Keratinocyte (primary cell): ENCODE results near the gene NAPA. TPM values are rescaled to one million over a fixed set of nuclear protein-coding genes. Genes with fewer than 3 reads are reported as not detected.

Experiments used
- DNase-seq: peaks from one replicate; pipeline ENCODE4 v3.0.0-alpha.2; 2011; ENCODE audit warnings: low read depth, missing footprints, low spot score
- FAIRE-seq: peaks from 2 replicates; lab custom pipeline; 2011; peaks lifted over from hg19 to GRCh38; lab: Jason Lieb, UNC
- H2AFZ ChIP-seq: 2 replicates; pipeline ENCODE4 v1.6.0; 2012; ENCODE audit warnings: low read length, control low read depth, inconsistent platforms; ENCODE audit not compliant: control insufficient read depth
- H3K27ac ChIP-seq: 2 replicates; pipeline ENCODE4 v1.5.1; 2011; ENCODE audit warnings: low read length; ENCODE audit not compliant: control insufficient read depth, insufficient read depth
- H3K27me3 ChIP-seq: 3 replicates; pipeline ENCODE4 v1.6.0; 2011; ENCODE audit warnings: low read length; ENCODE audit not compliant: control insufficient read depth, insufficient read depth; ENCODE audit errors: extremely low read depth
- H3K36me3 ChIP-seq, 2 experiments: 2 replicates in 1 of 2; 3 replicates in 1 of 2; pipeline ENCODE4 v1.5.1; 2011; ENCODE audit warnings: low read length in 2 of 2, mild to moderate bottlenecking in 1 of 2; ENCODE audit not compliant: control insufficient read depth in 2 of 2, insufficient read depth in 2 of 2; ENCODE audit errors: extremely low read depth in 1 of 2
- H3K4me1 ChIP-seq: 3 replicates; pipeline ENCODE4 v1.5.1; 2011; ENCODE audit warnings: low read length; ENCODE audit not compliant: control insufficient read depth, insufficient read depth; ENCODE audit errors: extremely low read depth
- H3K4me2 ChIP-seq: 3 replicates; pipeline ENCODE4 v1.6.0; 2011; ENCODE audit warnings: low read depth, low read length; ENCODE audit not compliant: control insufficient read depth, insufficient read depth; ENCODE audit errors: extremely low read depth
- H3K4me3 ChIP-seq, 3 experiments: fragments of 200-600 bp in 1 of 3; sonication (generic) in 1 of 3; 2 replicates in 2 of 3; 3 replicates in 1 of 3; pipeline ENCODE4 v1.5.1; 2011 to 2016; ENCODE audit warnings: low read length in 3 of 3, mild to moderate bottlenecking in 3 of 3, control low read depth in 2 of 3, inconsistent platforms in 1 of 3, low read depth in 1 of 3, mixed read lengths in 1 of 3, mixed run types in 1 of 3, moderate library complexity in 1 of 3; ENCODE audit not compliant: control insufficient read depth in 2 of 3, insufficient read depth in 2 of 3; ENCODE audit errors: extremely low read depth in 1 of 3
- H3K79me2 ChIP-seq: 2 replicates; pipeline ENCODE4 v1.6.0; 2012; ENCODE audit warnings: low read length; ENCODE audit not compliant: control insufficient read depth, insufficient read depth
- H3K9ac ChIP-seq: 3 replicates; pipeline ENCODE4 v1.6.0; 2011; ENCODE audit warnings: low read length; ENCODE audit not compliant: control insufficient read depth, insufficient read depth; ENCODE audit errors: extremely low read depth
- H3K9me1 ChIP-seq: 3 replicates; pipeline ENCODE4 v1.6.0; 2011; ENCODE audit warnings: low read length; ENCODE audit not compliant: control insufficient read depth, insufficient read depth; ENCODE audit errors: extremely low read depth
- H3K9me3 ChIP-seq: 2 replicates; pipeline ENCODE4 v1.5.1; 2012; ENCODE audit warnings: low read depth, low read length; ENCODE audit not compliant: control insufficient read depth
- H4K20me1 ChIP-seq: 3 replicates; pipeline ENCODE4 v1.6.0; 2011; ENCODE audit warnings: low read length; ENCODE audit not compliant: control insufficient read depth, insufficient read depth; ENCODE audit errors: extremely low read depth
- CTCF ChIP-seq, 3 experiments: IDR thresholded peaks in 1 of 3; conservative IDR thresholded peaks in 1 of 3; optimal IDR thresholded peaks in 1 of 3; 2 replicates in 2 of 3; 3 replicates in 1 of 3; pipeline versions ENCODE3 to v1.5.1; 2011; ENCODE audit warnings: low read length in 3 of 3, mild to moderate bottlenecking in 3 of 3, moderate library complexity in 2 of 3, control low read depth in 1 of 3, inconsistent platforms in 1 of 3; ENCODE audit not compliant: insufficient read depth in 2 of 3; ENCODE audit errors: extremely low read depth in 1 of 3
- EZH2 ChIP-seq: IDR thresholded peaks from one replicate; pipeline ENCODE4 v1.6.1; 2012; ENCODE audit warnings: inconsistent platforms, mild to moderate bottlenecking, low read length, moderate library complexity
- dilution Hi-C: fragments of 300-500 bp; cut with MboI; formaldehyde crosslinking; loops from one replicate; pipeline ENCODE4 v1.7.0; 2020; ENCODE audit warnings: low sequenced_read_pairs; ENCODE audit not compliant: extremely low pct_ligation_motif_present
- polyA plus RNA-seq, 5 experiments: library from polyadenylated mRNA; depleted of rRNA in 3 of 5; stranded (reverse) in 3 of 5; stranded (forward) in 1 of 5; unstranded in 1 of 5; fragments of >200 nt; gene quantifications; 1 replicate in 1 of 5; 2 replicates in 3 of 5; 3 replicates in 1 of 5; pipeline versions ENCODE4 v1.2.1 to v1.2.3, GENCODE V29; 2011 to 2012; ENCODE audit warnings: missing spikeins in 2 of 5, low read depth in 1 of 5, low replicate concordance in 1 of 5

NAPA gene
- polyA plus RNA-seq, 1 donor (not counting 4 experiments of a cell fraction or from before 2014, with no cell fraction given) = 89.0 TPM

- dilution Hi-C loops = no loop called here
- Histone ChIP-seq H3K4me1 (no peaks in the 10 kb centered on the region), H3K27ac (no peak overlapping the region), H3K9me1 (no peaks in the 10 kb centered on the region), H2AFZ (no peak overlapping the region), H3K4me2 (no peak overlapping the region), H4K20me1 (no peaks in the 10 kb centered on the region), H3K9ac (no peak overlapping the region), H3K9me3 (no peaks in the 10 kb centered on the region), H3K36me3 (no peaks in the 10 kb centered on the region), H3K4me3 (no peak overlapping the region), H3K79me2 (no peaks in the 10 kb centered on the region), H3K27me3 (peaks cover 23% of the 10 kb centered on the region)
- FAIRE-seq = no peak
- no peak for DNase-seq
- no peak for TF ChIP-seq EZH2
- TF ChIP-seq CTCF (optimal IDR thresholded peaks at IDR 0.05 in 1 of 3, IDR thresholded peaks at IDR 0.05 in 1 of 3, conservative IDR thresholded peaks at IDR 0.05 in 1 of 3; ENCODE audit: extremely low read depth in 1 of 3, insufficient read depth in 2 of 3, low read length in 3 of 3) = peak in 1 of 3 experiments; percentile 11
Measured at GRCh38 chr19:47540748-47541147, 25.9 kb upstream of the NAPA start.

DNA sequence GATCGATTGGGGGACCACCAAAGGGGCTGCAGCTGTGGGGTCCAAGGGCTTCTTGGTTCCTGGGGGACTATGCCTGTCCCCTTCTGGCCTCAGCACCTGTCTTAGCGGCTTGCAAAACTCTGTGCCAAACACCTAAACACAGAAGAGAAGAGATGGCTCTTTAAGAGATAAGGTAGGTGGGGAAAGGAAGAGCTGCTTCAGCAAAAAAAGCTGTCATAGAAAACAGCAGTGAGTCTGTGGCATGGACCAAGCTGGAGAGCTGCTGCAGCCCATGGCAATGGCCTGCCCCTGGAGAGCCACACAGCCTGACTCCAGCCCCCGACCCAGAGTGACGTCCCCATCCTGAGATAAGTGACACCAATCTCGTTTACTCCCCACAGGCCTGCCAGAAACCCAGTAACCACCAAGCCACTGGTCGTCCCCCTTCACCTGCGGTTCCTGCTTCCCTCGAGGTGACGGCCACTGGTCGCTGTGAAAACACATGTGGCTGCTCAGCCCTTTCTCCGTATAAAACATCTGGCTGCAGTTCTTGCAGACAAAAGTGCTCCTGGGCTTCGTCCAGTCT is 25.0 kb upstream of the NAPA start:
- H3K4me1 ChIP-seq = no peaks in the 10 kb centered on the region
- no peak overlapping the region for H3K9ac ChIP-seq
- H3K27ac ChIP-seq = no peak overlapping the region
- dilution Hi-C loops = no loop called here
- H3K4me2 ChIP-seq = no peak overlapping the region
- H3K9me3 ChIP-seq = no peaks in the 10 kb centered on the region
- H3K79me2 ChIP-seq = no peaks in the 10 kb centered on the region
- FAIRE-seq = no peak
- H3K4me3 ChIP-seq = no peak overlapping the region
- TF ChIP-seq CTCF (optimal IDR thresholded peaks at IDR 0.05 in 1 of 3, IDR thresholded peaks at IDR 0.05 in 1 of 3, conservative IDR thresholded peaks at IDR 0.05 in 1 of 3; ENCODE audit: extremely low read depth in 1 of 3, insufficient read depth in 2 of 3, low read length in 3 of 3) (no peak), EZH2 (no peak)
- no peaks in the 10 kb centered on the region for H3K9me1 ChIP-seq
- no peak overlapping the region for H2AFZ ChIP-seq
- peaks cover 14% of the 10 kb centered on the region for H3K27me3 ChIP-seq
- no peaks in the 10 kb centered on the region for H3K36me3 ChIP-seq
- DNase-seq = no peak
- H4K20me1 ChIP-seq = no peaks in the 10 kb centered on the region
